Right hindlimb (tissue), 1 donor: ENCODE results near the gene ISYNA1.

Source experiments
- DNase-seq: peaks from one replicate; pipeline ENCODE4 v3.0.0-alpha.2; 2018

Gene ISYNA1

DNA sequence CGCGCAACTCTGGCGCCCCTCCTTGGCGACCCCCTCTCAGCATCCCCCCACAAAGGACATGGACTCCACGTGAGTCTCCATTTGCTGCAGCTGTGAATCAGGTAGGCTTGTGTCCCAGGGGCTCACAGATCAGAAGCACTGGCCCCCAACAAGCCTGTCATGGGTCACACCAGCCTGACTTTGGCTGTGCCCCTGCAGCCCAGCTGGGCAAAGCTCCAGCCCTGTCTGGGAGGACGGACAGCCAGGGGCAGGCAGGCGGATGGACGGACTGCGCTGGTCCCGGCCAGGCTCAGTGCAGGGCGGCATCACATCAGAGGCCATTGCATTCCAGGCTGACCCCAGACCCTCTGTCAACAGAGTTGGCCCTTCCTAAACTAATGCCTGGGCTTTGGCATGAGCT lies 28.4 kb upstream of the ISYNA1 start:
- DNase-seq: no peak

- DNase-seq: no peak
These were observed 28.0 kb upstream of the ISYNA1 start for GRCh38 chr19:18465964-18466339.

DNA sequence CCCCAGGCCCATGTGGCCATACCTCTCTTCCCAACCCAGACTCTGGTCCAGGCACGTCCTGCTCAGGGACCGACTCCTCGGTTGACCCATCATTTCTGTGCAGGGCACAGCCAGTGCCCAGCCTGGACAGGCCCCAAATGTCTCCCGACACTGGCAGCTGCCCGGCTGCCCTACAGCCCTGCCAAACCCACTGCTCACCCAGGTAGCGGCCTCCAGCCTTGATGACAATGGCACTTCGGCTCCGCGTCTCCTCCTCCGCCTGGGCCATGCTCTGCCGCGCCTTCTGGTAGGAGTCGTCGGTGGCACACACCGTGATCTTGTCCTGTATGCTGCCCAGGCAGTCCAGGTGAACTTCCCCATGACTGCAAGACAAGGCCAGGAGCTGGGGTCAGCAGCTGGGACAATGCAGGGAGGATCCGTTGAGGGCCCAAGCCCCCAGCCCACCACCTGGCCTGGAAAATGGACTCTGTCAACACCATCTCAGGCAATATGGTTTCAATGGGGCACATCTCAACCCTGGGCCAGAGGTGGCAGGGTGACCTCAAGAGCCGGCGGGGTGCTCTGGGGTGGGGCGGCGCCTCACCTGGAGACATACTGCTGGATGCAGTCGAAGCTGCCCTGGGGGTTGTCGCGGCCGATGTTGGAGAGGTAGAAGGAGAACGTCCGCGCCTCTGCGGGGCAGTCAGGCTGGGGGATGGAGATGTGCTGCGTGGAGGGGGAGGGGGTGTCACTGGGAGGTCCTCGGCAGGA lies 27.5 kb upstream of the ISYNA1 start:
- DNase-seq: no peak

GRCh38 chr19:18464646-18465045 lies 26.7 kb upstream of the ISYNA1 start:
- peak; percentile 54 for DNase-seq

GRCh38 chr19:18461471-18461870 lies 23.5 kb upstream of the ISYNA1 start:
- DNase-seq: peak; percentile 21

DNA sequence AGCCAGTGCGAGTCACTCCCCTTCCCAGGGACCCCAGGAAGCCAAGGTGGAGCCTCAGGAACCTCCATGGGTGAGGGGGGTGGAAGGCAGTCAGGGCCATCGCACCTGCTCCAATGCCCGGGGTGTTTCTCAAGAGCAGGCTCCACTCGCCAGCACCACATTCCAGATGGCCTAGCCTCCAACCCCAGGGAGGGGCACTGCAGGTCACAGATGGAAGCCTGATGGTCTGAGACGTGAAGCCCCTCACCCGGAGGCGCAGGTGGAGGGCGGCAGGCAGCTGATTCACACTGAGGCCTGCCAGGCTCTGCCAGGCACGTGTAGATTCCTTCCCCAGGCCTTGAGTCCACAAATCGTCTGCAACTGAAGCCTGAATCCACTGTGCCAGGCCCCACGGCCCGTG lies 23.0 kb upstream of the ISYNA1 start:
- no peak for DNase-seq

GRCh38 chr19:18457483-18458331 lies 19.8 kb upstream of the ISYNA1 start:
- DNase-seq: no peak

DNA sequence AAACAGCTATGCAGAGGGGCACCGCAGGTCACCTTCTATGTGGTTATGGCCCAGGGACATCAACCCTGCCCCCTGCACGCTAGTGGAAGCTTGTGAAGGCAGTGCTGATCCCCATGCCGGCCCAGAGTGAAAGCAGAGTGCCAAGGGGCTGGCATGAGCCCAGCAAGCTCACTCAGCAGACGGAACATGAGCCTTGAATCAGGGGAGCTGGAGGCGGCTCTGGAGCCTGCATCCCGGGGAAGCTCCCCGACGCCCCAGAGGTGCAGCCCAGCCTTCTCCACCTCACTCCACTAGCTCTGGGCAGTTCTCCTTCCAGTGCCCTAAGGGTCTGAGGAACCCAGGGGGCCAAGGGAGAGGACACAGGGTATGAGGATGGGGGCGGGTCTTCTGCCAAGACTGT lies 19.0 kb upstream of the ISYNA1 start:
- DNase-seq: no peak

DNA sequence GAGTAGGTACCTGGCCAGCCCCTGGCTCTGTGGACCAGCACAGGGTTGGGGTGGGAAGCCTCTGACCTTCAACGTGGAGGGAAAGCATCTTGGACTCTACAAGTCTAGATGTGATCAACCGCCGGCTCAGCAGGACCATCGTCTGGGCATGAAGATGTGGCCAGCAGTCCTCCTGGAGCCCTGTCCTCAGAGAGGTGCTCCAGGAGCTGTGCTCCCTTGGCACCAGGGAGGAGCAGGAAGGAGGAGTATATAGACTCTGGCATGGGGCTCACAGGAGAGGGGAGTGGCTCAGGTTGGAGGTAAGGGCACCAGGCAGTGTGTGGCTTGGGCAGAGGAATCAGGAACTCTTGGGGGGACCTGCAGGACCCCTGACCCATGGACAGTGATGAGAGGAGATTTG lies 18.3 kb upstream of the ISYNA1 start:
- DNase-seq: no peak

DNA sequence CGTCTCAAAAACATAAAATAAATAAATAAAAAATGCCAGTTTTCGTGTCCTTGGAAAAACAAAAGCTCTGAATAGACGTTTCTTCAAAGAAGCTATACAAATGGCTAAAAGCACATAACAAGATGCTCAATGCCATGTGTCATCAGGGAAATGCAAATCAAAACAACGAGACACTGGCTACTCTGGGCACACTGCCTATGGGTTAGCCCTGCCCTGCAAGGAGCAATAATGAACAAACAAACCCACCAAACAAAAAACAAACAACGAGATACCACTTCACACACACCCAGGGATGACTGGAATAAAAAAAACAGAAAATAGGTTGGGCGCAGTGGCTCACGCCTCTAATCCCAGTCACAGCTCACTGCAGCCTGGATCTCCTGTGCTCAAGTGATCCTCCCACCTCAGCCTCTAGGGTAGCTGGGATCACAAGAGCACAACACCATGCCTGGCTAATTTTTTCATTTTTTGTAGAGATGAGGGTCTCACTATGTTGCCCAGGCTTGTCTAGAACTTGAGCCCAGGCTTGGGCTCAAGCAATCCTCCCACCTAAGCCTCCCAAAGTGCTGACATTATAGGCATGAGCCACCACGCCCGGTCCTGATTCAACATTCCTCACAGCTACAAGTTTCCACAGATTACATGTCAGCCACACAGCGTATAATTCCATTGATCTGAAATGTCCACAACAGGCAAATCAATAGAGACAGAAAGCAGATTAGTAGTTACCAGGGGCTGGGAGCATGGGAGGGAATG lies 15.5 kb upstream of the ISYNA1 start:
- no peak for DNase-seq

DNA sequence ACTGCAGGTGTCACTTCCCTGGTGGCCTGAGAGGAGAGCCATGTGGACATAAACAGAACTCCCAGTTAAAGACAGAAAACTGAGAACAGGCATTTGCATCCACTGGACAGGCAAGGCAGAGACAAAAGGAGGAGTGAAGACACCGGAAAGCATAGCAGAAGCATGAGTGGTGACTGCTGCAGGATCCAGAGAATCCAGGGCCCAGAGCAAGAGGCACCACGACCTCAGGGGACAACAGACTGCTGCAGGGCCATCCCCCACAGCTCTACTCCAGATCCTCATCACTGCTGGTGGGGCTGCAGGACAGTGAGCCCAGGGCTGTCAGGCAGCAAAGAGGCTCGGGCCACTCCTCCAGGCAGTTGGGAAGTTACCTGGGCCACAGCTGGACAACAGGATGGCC lies 14.5 kb upstream of the ISYNA1 start:
- no peak for DNase-seq

- DNase-seq: peak; percentile 87
These were observed 13.3 kb upstream of the ISYNA1 start for GRCh38 chr19:18450931-18451836.

DNA sequence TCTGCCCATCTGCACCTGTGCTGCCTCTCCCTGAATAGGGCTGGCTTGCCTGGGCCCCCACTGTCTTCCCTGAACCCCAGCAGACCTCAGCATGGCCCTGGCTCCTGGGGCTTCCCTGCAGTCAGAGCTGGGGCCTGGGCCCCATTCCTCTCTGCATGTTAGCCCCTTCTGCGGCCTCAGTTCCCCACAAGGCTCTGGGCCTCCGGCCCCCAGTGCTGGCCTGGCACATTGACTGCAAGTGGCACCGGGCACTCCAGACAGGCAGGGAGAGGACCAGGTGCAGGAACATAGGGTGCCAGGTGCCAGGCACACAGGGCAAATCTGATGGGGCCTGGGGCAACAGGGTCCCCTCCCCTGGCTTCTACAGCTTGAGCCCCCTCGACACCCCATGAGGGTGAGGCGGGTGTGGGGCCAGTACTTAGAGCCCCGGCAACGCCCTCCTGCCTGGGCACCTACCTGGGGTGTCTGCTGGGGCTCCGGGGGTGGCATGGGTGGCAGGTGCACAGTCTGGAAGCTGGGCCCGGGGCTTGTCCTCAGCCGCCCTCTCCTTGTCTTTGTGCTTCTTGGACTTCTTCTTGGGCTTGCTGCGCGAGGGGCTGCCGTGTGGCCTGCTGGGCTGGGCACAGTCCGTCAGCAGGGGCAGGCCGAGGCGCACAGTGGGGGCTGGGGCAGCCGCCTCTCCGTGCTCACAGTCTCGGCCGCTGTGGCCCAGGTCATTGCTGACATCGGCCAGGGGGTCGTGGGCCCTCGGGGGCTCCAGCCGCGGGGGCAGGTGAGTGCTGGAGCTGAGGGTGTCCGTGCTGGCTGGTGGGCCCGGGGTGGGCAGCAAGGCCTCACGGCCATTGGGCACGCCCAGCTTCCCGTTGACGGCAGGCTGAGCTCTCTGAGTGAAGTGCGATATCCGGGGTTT lies 12.3 kb upstream of the ISYNA1 start:
- DNase-seq: no peak

DNA sequence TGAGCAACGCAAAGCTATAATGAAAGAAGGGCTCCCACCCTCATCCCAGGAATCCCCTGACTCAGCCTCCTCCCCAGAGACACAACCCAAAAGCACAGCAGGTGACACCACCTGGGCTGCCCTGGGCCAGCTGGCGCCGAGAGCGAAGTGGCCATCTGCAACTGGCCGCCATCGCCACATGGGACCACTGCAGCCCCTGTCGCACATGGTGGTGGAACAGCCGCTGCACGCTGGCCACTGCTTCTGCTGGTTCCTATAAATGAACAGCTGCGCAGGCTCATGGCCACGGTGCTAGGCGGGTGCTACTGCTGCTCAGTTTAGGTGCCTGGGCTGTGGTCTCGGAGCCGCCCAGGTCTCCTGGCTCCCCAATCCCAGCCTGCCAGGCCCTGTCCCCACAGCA lies 11.6 kb upstream of the ISYNA1 start:
- no peak for DNase-seq

DNA sequence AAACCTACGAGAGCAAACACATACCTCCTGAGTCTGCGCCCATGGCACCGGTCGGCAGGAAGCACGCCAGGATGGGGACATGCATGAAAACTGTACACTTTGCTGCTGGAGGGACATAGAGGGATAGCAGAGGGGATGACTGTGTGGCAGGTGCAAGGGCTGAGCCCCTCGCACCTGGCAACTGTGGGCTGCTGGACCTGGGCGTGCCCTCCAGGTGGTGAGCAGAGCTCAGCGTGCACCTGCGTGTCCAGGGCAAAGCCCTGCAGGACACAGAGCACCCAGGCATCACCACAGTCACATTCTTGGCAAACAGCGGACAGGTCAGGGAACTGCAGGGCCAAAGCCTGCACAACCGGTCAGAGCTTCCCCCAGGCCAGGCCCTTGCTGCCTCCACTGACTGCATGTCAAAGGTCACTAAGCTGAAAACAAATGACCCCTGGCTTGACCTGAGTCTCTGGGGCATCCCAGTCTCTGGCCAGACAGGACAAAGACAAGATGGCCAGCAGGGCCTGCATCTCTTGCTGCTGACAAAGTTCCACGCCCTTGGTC lies 9.0 kb upstream of the ISYNA1 start:
- DNase-seq: no peak

DNA sequence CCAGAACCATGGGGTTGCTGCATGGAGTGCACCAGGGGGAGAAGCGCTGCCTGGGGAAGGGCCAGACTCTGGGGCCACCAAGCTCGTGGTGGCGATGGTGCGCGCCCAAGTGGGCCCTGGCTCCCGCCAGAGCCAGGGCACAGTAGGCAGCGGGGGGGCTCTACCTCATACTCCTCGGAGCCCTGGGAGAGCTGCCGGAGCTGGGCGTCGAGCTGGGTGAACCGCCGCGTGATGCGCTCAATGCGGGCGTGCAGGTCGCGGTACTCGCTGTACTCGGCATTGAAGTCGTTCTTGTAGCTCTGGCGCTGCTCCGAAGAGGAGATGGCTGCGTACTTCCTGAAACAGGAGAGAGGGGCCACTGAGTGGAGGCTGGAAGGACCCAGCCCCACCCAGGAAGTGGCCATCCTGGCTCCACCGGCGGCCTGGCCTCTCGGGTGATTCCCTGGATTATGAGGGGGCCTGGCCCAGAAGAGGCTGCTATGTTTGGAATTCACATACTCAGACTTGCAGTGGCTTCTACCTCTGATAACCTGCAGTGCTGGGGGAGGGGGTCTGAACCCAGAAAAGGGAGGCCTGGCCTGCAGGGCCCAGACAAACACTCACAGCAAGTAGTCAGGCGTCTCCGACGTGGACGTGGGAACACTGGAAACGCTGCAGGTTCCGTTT lies 8.3 kb upstream of the ISYNA1 start:
- DNase-seq: no peak

GRCh38 chr19:18445262-18445948 lies 7.5 kb upstream of the ISYNA1 start:
- no peak for DNase-seq

GRCh38 chr19:18444513-18444912 lies 6.6 kb upstream of the ISYNA1 start:
- DNase-seq: no peak

GRCh38 chr19:18443831-18444230 lies 5.9 kb upstream of the ISYNA1 start:
- peak; percentile 62 for DNase-seq

DNA sequence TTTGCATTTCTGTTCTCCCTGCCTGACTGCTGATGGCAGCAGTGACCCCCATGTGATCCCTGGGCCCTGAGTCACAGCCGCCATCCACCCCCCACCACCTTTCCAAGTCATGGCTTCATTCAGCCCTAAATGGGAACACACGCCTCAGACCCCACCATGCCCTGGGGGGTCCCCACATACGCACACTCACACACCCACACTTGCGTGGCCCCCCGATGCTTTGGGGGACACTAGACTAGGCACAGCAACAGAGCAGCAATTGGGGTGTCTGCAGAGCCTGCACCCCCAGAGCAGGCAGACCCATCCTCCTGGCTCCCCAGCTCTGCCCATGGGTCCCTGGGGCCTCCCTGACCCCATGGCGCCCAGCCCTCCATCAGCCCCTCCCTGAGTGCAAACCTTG lies 5.5 kb upstream of the ISYNA1 start:
- DNase-seq: no peak
